ENCODE data around the gene INSIG2. TPM values are rescaled to one million over a fixed set of nuclear protein-coding genes. Genes with fewer than 3 reads are reported as not detected.

The INSIG2 gene
- total RNA-seq, 1 donor from 2014 or later: 64.2 TPM

DNA sequence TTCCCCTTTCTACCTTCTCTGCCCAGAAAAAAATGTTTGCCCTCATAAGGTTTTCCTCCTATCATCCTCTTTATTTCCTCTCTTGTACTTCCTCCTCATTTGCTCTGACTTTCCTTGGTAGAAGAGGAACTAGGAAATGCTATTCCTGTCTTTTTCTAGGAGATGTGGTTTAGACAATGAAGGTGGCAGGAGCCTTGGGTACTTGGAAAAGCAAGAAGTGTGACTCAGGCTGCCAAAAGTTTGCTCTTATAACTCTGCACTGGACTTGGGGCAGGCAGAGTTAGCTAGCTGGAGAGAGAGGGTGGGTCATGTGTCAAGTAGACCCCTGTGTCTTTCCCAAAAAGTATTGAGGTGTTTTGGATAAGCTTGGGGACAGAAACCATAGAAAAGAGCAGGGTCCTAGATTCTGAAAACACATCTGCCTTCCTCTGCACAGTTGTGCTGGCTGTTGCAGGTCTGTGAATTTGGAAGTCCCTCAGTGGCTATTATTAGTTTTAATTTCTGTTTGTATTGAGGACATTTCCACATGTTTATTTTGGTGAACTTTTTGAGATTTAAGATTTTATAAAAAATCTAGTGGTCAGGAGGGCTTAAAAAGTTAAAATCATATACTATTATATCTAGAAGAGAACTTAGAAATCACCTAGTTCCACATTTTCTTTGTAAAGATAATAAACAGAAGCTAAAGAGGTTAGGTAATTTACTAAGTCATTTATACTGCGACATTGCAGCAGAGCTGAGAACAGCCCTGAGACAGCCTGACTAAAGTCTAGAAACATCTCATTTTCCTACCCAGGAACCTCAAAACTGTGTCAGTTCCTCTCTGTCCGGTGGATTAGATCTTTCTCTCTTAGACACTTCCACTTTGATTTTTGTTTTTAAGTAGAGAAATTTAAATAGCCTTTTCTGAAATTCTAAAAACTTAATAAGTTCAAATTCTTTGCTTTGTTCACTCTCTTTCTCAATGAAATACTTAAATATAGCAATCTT lies 16.0 kb downstream of the INSIG2 start:
- Histone ChIP-seq H3K27ac (no peak overlapping the region), H3K9me3 (no peaks in the 10 kb centered on the region), H3K27me3 (no peaks in the 10 kb centered on the region), H3K4me1 (no peaks in the 10 kb centered on the region), H3K4me3 (no peak overlapping the region), H3K36me3 (peaks cover 23 to 25% of the 10 kb centered on the region in 2 donors)
- intact Hi-C loops (cut with DNase I): no loop called here
- TF ChIP-seq, protein P1, sequence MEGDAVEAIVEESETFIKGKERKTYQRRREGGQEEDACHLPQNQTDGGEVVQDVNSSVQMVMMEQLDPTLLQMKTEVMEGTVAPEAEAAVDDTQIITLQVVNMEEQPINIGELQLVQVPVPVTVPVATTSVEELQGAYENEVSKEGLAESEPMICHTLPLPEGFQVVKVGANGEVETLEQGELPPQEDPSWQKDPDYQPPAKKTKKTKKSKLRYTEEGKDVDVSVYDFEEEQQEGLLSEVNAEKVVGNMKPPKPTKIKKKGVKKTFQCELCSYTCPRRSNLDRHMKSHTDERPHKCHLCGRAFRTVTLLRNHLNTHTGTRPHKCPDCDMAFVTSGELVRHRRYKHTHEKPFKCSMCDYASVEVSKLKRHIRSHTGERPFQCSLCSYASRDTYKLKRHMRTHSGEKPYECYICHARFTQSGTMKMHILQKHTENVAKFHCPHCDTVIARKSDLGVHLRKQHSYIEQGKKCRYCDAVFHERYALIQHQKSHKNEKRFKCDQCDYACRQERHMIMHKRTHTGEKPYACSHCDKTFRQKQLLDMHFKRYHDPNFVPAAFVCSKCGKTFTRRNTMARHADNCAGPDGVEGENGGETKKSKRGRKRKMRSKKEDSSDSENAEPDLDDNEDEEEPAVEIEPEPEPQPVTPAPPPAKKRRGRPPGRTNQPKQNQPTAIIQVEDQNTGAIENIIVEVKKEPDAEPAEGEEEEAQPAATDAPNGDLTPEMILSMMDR (IDR thresholded peaks at IDR 0.05): no peak
- DNase-seq (ENCODE audit: low spot score in 2 of 2): no peak

DNA sequence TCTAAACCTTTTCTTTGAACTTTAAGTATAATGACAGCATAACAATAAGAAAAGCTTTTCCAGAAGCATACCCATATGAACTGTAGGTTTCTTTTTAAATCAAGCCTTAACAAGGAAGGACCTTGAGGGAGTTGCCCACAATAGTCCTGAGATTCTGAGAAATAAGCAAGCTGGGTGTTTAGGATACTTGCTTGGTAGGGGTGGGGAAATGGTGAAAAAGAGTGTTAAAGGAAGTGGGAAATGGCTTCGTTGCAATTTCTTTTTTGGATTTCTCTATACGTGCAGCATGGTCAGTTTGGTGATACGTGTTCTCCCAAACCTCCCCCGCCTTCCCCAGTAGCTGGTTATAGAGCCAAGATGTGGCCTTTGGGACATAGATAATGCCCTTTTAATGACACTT lies 17.2 kb downstream of the INSIG2 start:
- TF ChIP-seq, protein P1 (IDR thresholded peaks at IDR 0.05): no peak
- Histone ChIP-seq H3K27ac (no peak overlapping the region), H3K4me1 (no peaks in the 10 kb centered on the region), H3K27me3 (no peaks in the 10 kb centered on the region), H3K4me3 (no peak overlapping the region), H3K36me3 (peaks cover 23 to 26% of the 10 kb centered on the region in 2 donors), H3K9me3 (no peaks in the 10 kb centered on the region)
- intact Hi-C loops (cut with DNase I): no loop called here
- no peak for DNase-seq (ENCODE audit: low spot score in 2 of 2)

DNA sequence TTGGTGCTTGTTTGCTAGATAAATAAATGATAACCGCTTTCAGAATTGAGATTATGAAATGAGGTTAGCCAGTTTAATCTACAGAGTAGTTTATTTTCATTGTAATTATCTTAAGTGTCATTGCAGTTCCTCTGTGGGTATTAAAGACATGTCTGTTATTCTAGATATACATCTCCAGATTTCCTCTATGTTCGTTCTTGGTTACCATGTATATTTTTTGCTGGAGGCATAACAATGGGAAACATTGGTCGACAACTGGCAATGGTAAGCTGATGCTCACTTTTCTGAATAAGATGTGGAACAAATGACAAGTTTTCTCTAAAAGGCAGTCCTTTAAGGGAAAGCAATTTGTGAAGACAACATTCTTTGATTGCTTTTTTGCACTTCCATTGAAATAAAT lies 18.7 kb downstream of the INSIG2 start:
- intact Hi-C loops (cut with DNase I): no loop called here

GRCh38 chr2:118110310-118110709 lies 22.0 kb downstream of the INSIG2 start:
- TF ChIP-seq, protein P1 (IDR thresholded peaks at IDR 0.05): no peak
- Histone ChIP-seq H3K4me3 (no peak overlapping the region), H3K9me3 (no peaks in the 10 kb centered on the region), H3K27ac (no peak overlapping the region), H3K36me3 (peaks cover 17 to 20% of the 10 kb centered on the region in 2 donors), H3K27me3 (no peaks in the 10 kb centered on the region), H3K4me1 (no peaks in the 10 kb centered on the region)
- DNase-seq (ENCODE audit: low spot score in 2 of 2): no peak
- intact Hi-C loops (cut with DNase I): no loop called here

More for the DNA sequence above, 18.7 kb downstream of the INSIG2 start:
- TF ChIP-seq, protein P1 (IDR thresholded peaks at IDR 0.05): no peak
- H3K36me3 ChIP-seq: peaks cover 17 to 23% of the 10 kb centered on the region in 2 donors
- no peaks in the 10 kb centered on the region for H3K4me1 ChIP-seq
- no peaks in the 10 kb centered on the region for H3K9me3 ChIP-seq
- no peak overlapping the region for H3K4me3 ChIP-seq
- H3K27me3 ChIP-seq: no peaks in the 10 kb centered on the region
- DNase-seq (ENCODE audit: low spot score in 2 of 2): no peak
- no peak overlapping the region for H3K27ac ChIP-seq

DNA sequence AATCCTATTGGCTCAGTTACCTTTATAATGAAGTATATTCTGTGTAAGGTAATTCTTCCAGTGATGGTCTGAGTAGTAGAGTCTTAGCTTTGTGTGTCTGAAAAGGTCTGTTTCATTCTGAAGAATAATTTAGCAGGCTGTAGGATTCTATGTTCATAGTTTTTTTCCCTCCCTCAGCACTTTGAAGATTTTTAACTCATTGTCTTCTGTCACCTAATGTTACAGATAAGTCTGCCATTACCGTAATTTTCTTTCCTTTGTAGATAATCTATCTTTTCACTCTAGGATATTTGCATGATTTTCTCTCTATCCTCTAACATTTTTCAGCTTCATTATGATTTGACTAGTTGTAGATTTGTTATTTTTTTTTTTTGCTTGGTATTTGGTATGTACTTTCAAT lies 22.7 kb downstream of the INSIG2 start:
- Histone ChIP-seq H3K9me3 (no peaks in the 10 kb centered on the region), H3K4me1 (no peaks in the 10 kb centered on the region), H3K27ac (no peak overlapping the region), H3K36me3 (peaks cover 17% of the 10 kb centered on the region in 2 donors), H3K27me3 (no peaks in the 10 kb centered on the region), H3K4me3 (no peak overlapping the region)
- intact Hi-C loops (cut with DNase I): no loop called here
- TF ChIP-seq, protein P1 (IDR thresholded peaks at IDR 0.05): no peak
- no peak for DNase-seq (ENCODE audit: low spot score in 2 of 2)

All from ascending aorta (tissue), 2 donors.